ENCODE results near the gene KRTAP24-1.

KRTAP24-1 gene, protein sequence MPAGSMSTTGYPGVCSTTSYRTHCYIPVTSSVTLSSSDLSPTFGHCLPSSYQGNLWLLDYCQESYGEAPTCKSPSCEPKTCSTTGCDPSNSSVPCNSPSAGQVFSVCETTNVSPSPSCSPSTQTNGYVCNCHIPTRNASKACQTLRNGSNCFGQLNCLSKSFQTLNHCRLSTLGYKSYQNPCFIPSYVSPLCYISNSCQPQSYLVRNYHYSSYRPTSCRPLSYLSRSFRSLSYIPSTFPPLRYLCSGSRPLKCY

DNA sequence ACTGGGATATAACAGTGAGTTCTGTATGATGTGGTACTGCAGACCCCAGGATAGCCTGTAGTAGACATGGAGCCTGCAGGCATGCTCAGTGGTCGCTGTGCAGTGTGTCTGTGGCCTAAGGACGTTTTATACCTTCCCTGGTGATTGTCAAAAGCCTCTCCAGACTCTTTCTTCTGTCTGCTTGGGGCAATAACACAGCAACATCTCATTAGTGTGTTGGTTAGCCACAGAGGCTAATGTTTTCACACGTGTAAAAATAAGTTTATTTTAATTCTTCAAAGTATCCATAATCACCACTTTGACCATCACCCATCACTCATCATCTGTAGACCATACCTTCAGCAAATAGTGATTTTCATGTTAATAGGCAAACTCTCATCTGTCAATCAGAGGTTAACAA is at the start of gene KRTAP24-1:
Gene KRTAP24-1, minus strand, starts transcription at position 101 of the 400 bp plus-strand sequence. Its CDS starts 18 bp downstream, at position 83.
- Histone ChIP-seq H3K9ac (no peak within 1 kb of the TSS), H4K20me1 (no peaks in the 10 kb centered on the region), H3K4me1 (no peaks in the 10 kb centered on the region), H3K36me3 (no peaks in the 10 kb centered on the region), H3K4me2 (no peak within 1 kb of the TSS), H3K9me3 (no peaks in the 10 kb centered on the region), H3K27ac (no peak within 1 kb of the TSS), H3K27me3 (no peaks in the 10 kb centered on the region), H3K4me3 (no peak within 1 kb of the TSS)
- TF ChIP-seq Cebpa-rat (IDR thresholded peaks at IDR 0.05) = no peak

DNA sequence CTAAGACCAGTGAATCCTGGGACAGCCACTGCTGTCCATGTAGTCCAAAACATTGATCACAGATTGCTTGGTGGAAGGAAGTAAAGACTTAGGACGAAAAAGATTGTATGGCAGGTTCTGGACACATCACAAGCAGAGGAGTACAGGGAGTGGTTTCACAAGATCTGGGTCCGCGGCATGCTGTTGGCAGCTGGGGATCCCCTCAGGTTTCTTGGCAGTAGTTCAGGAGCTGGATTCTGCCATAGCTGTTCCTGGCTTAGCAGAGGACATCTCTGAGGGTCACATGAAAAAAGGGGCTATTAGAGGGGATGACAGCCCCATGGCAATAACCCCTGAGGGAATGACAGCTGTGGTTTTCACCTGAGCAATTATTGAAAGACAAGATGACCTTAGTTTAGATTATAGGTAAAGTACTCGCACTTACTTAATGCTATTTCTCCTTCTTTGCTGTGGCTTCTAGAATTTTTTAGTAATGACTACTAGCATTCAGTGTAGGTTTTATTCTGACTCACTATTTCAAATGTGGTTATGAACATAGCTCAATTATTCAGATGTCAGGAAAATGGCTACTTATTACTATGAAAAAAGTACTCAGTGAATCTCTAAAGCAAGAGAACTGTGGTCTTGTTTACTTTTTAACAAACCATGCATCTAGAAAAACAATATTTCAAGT is 46.6 kb upstream of the KRTAP24-1 start:
- no peaks in the 10 kb centered on the region for H3K27me3 ChIP-seq
- TF ChIP-seq Cebpa-rat (IDR thresholded peaks at IDR 0.05) = no peak
- no peak overlapping the region for H3K4me2 ChIP-seq

DNA sequence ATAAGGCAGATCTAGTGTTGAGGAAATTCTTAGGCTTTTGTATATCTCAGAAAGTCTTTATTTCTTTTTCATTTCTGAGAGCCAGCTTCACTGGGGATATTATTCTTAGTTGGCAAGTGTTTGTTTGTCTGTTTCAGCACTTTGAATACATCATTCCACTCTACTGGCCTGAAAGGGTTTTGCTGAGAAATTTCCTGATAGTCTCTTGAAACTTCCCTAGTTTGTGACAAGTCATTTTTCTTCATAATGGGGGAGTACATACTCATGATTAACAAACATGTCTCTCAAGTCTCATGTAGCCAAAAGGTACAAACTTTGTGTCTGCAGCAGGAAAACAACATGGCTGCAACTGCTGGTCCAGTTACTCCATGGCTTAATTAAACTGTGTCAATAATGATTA is 43.6 kb upstream of the KRTAP24-1 start:
- Histone ChIP-seq H4K20me1 (no peaks in the 10 kb centered on the region), H3K9ac (no peak overlapping the region), H3K4me3 (no peak overlapping the region), H3K4me1 (no peaks in the 10 kb centered on the region), H3K27me3 (no peaks in the 10 kb centered on the region), H3K9me3 (no peaks in the 10 kb centered on the region), H3K4me2 (no peak overlapping the region), H3K36me3 (no peaks in the 10 kb centered on the region), H3K27ac (no peak overlapping the region)
- no peak for TF ChIP-seq Cebpa-rat (IDR thresholded peaks at IDR 0.05)

More for the DNA sequence above, 46.6 kb upstream of the KRTAP24-1 start:
- H3K4me3 ChIP-seq = no peak overlapping the region
- H3K9me3 ChIP-seq = no peaks in the 10 kb centered on the region
- no peaks in the 10 kb centered on the region for H4K20me1 ChIP-seq
- H3K36me3 ChIP-seq = no peaks in the 10 kb centered on the region
- no peak overlapping the region for H3K27ac ChIP-seq
- no peaks in the 10 kb centered on the region for H3K4me1 ChIP-seq
- H3K9ac ChIP-seq = no peak overlapping the region

DNA sequence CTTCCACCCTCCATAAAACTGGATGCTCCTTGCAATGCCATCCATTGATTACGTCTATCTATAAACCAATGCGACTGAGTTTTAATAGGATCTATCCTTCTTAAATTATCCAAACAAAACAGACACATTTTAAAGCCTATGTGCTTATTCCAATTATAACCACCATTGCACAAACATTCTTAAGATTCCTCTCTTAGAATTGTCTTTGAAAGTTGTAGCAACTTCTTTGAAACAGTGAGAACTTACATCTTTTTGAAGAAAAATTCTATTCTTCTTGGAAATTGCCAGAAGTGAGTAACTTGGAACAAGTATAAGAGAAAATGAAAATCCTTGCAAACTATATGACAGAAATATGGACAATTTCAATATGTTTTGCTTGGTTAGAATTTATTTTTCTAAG is 37.5 kb upstream of the KRTAP24-1 start, which contains the start of gene KRTAP26-1:
Gene KRTAP26-1, minus strand, starts transcription at position 101 of the 400 bp plus-strand sequence. CDS start 280 bp downstream, outside the sequence.
- Histone ChIP-seq H3K27me3 (no peaks in the 10 kb centered on the region), H4K20me1 (no peaks in the 10 kb centered on the region), H3K4me2 (no peak within 1 kb of the TSS), H3K9ac (no peak within 1 kb of the TSS), H3K36me3 (no peaks in the 10 kb centered on the region), H3K9me3 (no peaks in the 10 kb centered on the region), H3K4me1 (no peaks in the 10 kb centered on the region), H3K27ac (no peak within 1 kb of the TSS), H3K4me3 (no peak within 1 kb of the TSS)
- no peak for TF ChIP-seq Cebpa-rat (IDR thresholded peaks at IDR 0.05)

DNA sequence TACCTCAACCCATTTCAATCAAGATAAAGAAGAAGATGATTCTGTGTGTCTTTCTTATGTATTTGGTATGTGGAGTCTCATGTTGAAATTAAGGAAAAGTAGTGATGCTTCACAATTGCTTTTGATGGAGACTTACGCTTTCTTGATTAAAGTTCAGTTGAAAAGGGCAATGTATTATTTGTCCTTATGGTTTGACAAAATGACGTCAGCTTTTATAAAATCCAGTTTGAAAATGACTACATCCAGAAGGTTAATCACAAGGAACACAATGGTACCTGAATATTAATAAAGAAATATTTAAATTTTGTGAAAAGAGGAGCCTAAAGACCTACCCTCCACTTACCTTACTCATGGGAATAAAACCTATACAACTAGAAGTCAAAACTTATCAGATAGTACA is 33.0 kb upstream of the KRTAP24-1 start:
- H3K4me2 ChIP-seq = no peak overlapping the region
- no peak for TF ChIP-seq Cebpa-rat (IDR thresholded peaks at IDR 0.05)
- no peaks in the 10 kb centered on the region for H4K20me1 ChIP-seq
- H3K9me3 ChIP-seq = no peaks in the 10 kb centered on the region
- H3K36me3 ChIP-seq = no peaks in the 10 kb centered on the region
- no peak overlapping the region for H3K9ac ChIP-seq
- H3K4me3 ChIP-seq = no peak overlapping the region
- no peaks in the 10 kb centered on the region for H3K27me3 ChIP-seq
- H3K27ac ChIP-seq = no peak overlapping the region
- no peaks in the 10 kb centered on the region for H3K4me1 ChIP-seq

DNA sequence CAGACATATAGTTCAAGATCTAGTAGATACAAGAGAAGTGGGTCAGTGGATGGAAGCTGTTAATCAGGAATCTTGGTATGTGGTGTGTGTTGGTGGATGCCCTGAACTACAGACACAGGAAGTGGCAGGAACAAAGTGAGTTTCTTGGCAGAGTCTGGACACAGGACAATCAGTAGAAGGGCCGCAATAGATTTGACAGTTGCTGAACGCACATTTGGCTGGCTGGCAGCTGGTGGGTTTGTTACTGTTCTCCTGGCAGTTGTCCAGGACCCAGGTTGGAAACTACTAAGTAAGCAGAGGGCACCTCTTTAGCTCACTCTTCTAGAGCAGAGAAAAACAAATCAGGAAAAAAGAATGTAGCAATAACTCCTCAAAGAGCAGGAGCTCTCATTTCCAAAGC is 24.1 kb upstream of the KRTAP24-1 start:
- no peak overlapping the region for H3K4me2 ChIP-seq
- H3K27ac ChIP-seq = no peak overlapping the region
- TF ChIP-seq Cebpa-rat (IDR thresholded peaks at IDR 0.05) = no peak
- H3K36me3 ChIP-seq = no peaks in the 10 kb centered on the region
- H3K27me3 ChIP-seq = no peaks in the 10 kb centered on the region
- no peak overlapping the region for H3K4me3 ChIP-seq
- H4K20me1 ChIP-seq = no peaks in the 10 kb centered on the region
- no peaks in the 10 kb centered on the region for H3K9me3 ChIP-seq
- H3K9ac ChIP-seq = no peak overlapping the region
- no peaks in the 10 kb centered on the region for H3K4me1 ChIP-seq

DNA sequence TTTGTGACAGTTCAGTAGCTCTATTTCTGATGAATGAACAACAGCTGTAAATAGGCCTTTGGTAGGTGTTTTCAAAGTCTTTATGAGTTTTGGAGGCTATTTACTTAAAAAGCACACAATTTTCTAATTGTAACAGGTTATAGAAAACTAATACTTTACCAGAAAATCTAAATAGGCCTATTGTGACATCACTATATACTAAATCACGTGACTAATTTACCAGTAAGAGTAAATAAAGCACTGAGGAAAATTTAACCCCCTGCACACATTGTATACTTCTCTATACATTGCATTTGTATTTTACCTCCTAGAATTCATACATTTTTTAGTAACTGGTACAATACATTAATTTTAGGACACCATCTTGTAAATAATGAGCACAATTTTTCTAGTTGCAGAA is 22.4 kb upstream of the KRTAP24-1 start:
- no peaks in the 10 kb centered on the region for H3K36me3 ChIP-seq

DNA sequence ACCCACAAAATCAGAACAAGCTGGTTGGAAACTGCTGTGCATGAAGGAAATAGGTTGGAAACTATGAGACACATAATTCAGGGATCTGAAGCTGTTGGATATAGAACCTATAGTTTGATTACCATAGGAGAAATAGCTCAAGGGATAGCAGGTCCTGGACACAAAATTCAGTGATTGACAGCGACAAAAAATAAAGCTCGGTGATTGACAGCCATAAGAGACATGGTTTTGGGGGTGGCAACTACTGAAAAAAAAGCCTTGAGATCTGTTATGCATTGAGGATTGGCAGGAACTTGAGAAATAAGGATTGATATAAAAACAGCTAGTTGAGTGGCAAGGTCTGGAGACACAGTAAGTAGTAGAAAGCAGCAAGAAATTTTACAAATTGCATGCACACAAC is 6.5 kb upstream of the KRTAP24-1 start, which contains the start of gene KRTAP25-1:
Gene KRTAP25-1, minus strand, starts transcription at position 300 of the 400 bp plus-strand sequence. Its CDS starts 24 bp downstream, at position 276.
- H3K4me2 ChIP-seq = no peak within 1 kb of the TSS
- no peaks in the 10 kb centered on the region for H3K27me3 ChIP-seq
- no peaks in the 10 kb centered on the region for H3K9me3 ChIP-seq
- H3K4me1 ChIP-seq = peaks cover 7% of the 10 kb centered on the region; the same call in 1 of the 2 replicates
- H3K4me3 ChIP-seq = no peak within 1 kb of the TSS
- H3K36me3 ChIP-seq = no peaks in the 10 kb centered on the region
- no peak for TF ChIP-seq Cebpa-rat (IDR thresholded peaks at IDR 0.05)
- H3K27ac ChIP-seq = no peak within 1 kb of the TSS
- no peaks in the 10 kb centered on the region for H4K20me1 ChIP-seq
- H3K9ac ChIP-seq = no peak within 1 kb of the TSS

More for the DNA sequence above, 22.4 kb upstream of the KRTAP24-1 start:
- H4K20me1 ChIP-seq = no peaks in the 10 kb centered on the region
- H3K4me3 ChIP-seq = no peak overlapping the region
- no peak overlapping the region for H3K9ac ChIP-seq
- H3K9me3 ChIP-seq = no peaks in the 10 kb centered on the region
- no peaks in the 10 kb centered on the region for H3K27me3 ChIP-seq
- TF ChIP-seq Cebpa-rat (IDR thresholded peaks at IDR 0.05) = no peak
- H3K27ac ChIP-seq = no peak overlapping the region
- no peak overlapping the region for H3K4me2 ChIP-seq
- H3K4me1 ChIP-seq = no peaks in the 10 kb centered on the region

DNA sequence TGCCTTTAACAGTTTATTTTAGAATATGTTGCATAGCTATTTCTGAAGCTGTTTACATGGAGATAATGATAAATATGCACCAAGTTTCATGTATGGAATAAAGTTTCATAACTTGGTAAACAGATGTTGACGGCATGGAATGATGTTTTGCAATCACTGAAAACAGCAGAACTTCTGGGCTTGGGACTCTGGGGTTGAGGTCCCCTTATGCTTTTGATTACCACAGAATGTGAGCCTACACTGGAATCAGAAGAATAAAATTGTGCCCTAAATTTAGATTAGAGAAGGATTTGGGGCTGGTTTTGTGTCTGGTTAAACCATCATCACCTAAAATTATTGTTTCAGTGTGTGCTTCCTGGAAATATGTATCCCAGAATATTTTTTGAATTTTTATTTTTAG is 11.1 kb downstream of the KRTAP24-1 start:
- TF ChIP-seq Cebpa-rat (IDR thresholded peaks at IDR 0.05) = no peak
- Histone ChIP-seq H3K27ac (no peak overlapping the region), H3K4me2 (no peak overlapping the region), H3K27me3 (no peaks in the 10 kb centered on the region), H3K4me1 (no peaks in the 10 kb centered on the region), H4K20me1 (no peaks in the 10 kb centered on the region), H3K36me3 (no peaks in the 10 kb centered on the region), H3K9me3 (no peaks in the 10 kb centered on the region), H3K9ac (no peak overlapping the region), H3K4me3 (no peak overlapping the region)

DNA sequence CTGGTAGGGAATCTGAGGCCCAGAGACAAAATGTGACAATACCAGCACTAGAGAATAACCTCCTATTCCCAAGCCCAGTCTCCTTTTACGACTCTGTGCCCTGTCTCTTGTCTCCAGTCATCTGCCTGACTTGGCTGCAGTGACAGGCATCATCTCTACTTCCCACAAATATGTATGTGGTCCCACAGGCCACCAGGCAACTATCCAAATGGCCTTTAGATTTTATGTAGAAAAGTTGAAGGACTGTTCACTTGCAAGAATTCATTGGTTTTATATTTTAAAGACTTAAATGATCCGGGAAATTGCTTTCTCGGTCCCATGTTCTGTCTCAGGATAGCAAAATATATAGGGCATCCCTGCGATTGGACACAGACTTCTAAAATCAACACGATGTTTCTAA is 11.6 kb downstream of the KRTAP24-1 start:
- TF ChIP-seq Cebpa-rat (IDR thresholded peaks at IDR 0.05) = no peak
- no peak overlapping the region for H3K4me3 ChIP-seq
- no peak overlapping the region for H3K9ac ChIP-seq
- H3K4me2 ChIP-seq = no peak overlapping the region
- H3K9me3 ChIP-seq = no peaks in the 10 kb centered on the region
- no peaks in the 10 kb centered on the region for H3K27me3 ChIP-seq
- no peaks in the 10 kb centered on the region for H3K36me3 ChIP-seq
- no peaks in the 10 kb centered on the region for H4K20me1 ChIP-seq
- no peaks in the 10 kb centered on the region for H3K4me1 ChIP-seq
- H3K27ac ChIP-seq = no peak overlapping the region
